Astrocyte of the hippocampus (primary cell): ENCODE data around the gene NDUFB5.
"Not testable (repeated sequence)": the region's sequence is repeated elsewhere in the genome, so short reads cannot be mapped to it uniquely, and the experiment has no call there.

Source experiments
- DNase-seq: peaks from one replicate; pipeline ENCODE4 v3.0.0; 2011; ENCODE audit warnings: low read depth, low spot score

The NDUFB5 gene

DNA sequence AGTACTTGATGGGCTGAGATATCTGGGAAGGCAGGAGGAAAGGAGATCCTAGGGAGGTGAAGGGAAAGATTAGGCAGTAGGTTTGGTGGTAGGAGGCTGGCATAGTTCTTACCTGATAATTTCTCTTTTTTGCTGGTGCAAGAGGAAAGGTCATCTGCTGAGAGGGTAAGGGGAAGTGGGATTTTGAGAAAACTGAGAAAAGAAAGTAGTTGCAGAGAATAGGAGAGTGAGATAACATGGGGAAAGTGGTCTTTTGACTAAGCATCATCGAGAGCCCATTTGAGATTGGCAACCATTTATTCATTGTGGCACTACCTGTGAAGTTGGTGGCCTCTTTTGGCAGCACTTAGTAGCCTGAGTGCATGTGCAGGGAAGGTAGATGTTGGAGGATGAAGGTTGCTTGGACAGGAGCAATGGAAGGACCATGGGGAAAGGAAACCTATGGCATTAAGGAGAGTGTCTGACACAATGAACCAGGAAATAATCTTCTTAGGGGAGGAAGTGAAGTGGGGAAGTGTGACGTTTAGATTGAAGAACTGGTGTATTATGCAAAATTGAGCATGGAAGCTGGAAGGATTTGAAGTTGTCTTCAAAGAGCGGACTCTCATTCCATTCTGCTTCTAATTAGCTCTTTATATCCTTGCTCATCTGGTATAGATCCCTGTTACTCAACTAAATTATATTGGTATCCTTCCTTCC lies 26.3 kb downstream of the NDUFB5 start:
- DNase-seq = no peak

- no peak for DNase-seq
Observed at GRCh38 chr3:179640469-179640868, 35.9 kb downstream of the NDUFB5 start.

- DNase-seq = no peak
Observed at GRCh38 chr3:179642871-179643270, 38.3 kb downstream of the NDUFB5 start.

DNA sequence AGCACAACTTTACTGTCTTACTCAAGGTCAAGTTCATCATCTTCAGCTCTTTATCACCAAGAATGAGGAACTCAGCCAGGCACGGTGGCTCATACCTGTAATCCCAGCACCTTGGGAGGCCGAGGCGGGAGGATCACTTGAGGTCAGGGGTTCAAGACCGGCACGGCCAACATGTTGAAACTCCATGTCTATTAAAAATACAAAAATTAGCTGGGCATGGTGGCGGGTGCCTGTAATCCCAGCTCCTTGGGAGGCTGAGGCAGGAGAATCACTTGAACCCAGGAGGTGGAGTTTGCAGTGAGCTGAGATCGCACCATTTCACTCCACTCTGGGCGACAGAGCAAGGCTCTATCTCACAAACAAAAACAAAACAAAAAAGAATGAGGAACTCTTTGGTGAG lies 39.2 kb downstream of the NDUFB5 start:
- DNase-seq = not testable (repeated sequence)

DNA sequence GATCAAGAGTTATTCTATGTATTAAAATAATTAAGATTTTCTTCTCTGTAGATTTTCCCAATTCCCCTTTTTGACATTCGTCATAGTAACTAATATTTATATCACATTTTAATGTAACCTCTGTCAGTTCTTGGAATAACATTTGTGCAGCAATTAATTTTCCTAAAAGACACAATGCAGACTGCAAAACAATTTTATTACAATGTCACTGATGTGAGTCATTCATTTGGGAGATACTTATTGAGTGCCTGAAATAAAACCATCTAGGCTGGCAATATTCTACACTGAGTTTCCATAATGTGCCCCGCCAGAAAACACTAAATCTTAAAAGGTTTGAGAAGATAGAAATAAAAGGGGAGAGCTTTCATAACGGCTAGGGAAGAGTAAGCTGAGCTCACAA lies 41.6 kb downstream of the NDUFB5 start:
- no peak for DNase-seq

- DNase-seq = no peak
Observed at GRCh38 chr3:179651687-179652446, 47.3 kb downstream of the NDUFB5 start.

GRCh38 chr3:179652447-179653095 lies 48.0 kb downstream of the NDUFB5 start, which contains the start of gene USP13:
USP13 (plus strand) TSS chr3:179653040; CDS start chr3:179653226, 186 bp downstream.
- peak; percentile 91 for DNase-seq

GRCh38 chr3:179653096-179653797 lies 48.7 kb downstream of the NDUFB5 start:
- peak; percentile 90 for DNase-seq

DNA sequence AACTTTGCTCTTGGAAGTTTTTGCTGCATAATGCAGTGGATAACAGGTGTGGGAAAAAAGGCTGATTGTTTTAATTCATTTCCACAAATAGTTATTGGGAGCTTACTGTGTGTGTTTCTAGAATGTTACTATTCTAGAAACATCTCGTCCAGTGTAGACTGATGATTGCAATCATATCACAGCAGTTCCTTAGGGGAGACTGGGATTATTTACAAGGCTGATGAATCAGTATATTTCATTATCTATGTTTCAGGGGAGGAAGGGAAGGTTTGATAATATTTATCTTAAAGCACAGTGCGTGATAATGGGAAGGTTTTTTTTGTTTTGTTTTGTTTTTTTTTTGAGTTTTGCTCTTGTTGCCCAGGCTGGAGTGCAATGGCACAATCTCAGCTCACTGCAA lies 50.6 kb downstream of the NDUFB5 start:
- no peak for DNase-seq

DNA sequence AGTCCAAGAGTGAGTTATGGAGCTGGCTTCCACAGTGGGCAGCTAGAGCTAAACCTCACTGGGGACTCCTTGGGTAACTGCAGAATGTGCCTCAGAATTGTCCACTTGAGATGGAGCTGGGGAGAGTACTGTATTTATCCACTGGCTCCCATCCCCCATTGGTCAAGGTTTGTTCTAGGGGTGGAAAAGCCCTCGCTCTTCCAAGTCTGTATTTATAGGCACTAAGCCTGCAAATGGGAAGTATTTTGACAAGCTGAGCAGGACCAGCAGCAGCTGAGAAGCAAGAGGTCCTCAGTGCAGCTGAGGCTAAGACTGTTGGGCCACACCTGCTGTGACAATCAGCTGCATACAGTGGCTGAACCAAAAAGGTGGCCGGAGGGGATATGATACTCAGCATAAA lies 54.0 kb downstream of the NDUFB5 start:
- DNase-seq = no peak

GRCh38 chr3:179660872-179661271 lies 56.3 kb downstream of the NDUFB5 start:
- DNase-seq = no peak

DNA sequence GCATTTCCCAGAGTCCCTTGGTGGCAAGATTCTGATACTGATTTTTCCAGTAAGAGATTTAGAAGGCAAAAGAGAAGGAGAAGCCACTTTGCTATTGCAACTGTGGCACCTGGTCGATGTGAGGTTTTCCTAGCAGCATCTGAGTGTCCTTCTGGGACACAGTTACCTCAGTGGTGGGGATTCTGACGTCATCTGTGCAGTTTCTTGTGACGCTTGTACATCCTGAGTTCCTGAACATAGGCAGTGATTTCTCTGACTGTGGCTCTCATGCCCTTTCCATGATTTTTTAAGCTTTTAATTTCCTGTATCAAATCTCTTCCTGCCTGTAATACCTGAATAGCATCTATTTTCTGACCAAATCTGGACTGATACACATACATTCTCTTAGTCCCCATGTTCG lies 57.2 kb downstream of the NDUFB5 start:
- DNase-seq = no peak

DNA sequence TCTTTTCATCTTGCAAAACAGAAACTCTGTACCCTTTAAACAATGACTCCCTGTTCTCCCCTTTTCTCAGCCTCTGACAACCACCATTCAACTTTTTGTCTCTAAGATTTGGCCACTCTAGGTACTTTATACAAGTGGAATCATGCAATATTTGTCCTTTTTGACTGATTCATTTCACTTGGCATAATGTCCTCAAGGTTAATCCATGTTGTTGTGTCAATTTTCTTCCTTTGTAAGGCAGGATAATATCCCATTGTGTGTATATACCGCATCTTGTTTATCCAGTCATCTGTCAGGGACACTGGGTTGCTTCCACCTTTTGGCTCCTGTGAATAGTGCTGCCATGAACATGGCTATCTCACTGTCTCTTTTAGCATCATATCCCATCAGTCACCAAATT lies 58.5 kb downstream of the NDUFB5 start:
- DNase-seq = no peak

DNA sequence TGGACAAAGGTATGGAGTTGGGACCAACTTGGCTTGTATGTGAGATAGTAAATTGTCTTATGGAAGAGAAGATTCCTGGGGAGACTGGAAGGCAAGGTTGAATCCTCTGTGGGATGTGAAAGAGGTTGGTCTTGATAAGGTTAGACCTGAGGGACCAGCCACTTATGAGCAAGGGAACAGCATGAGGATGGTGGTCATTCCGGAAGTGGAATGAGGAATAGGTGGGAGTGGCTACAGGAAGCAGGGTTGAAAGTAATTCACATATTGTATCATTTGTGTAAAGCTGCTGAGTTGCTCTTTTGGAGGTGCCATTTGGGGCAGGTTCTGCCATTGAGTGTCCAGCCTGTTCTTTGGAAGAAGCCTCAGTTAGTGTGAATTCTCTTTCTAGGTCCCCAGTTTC lies 61.4 kb downstream of the NDUFB5 start:
- no peak for DNase-seq

DNA sequence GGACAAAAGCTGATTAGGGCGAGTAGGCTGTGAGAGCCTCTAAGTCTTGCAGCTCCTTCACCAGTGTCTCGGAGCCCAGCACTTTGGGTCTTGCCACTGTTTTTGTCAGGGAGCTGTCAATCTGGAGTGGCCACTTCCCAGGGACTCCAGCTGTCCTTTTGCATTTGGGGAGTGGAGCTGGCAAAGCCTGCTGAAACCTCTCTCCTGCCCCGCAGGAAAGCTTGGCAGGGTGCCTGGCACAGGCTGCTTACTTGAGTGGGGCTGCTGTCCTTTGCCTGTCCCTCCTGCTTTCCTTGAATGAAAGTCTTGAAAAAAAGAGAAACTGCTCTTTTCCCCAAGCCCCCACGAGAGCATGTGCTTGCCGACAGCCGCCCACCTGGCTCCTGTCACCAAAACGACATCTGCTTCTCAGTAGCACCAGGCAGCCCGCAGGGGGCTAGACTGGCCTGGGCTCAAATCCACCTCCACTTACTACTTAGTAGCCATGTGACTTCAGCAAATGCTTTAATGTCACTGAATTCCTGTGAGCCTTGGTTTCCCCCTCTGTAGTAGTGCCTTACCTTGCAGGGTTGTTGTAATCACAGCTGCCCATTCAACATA lies 61.9 kb downstream of the NDUFB5 start:
- DNase-seq = peak; percentile 73

GRCh38 chr3:179668429-179668828 lies 63.8 kb downstream of the NDUFB5 start:
- DNase-seq = no peak

- no peak for DNase-seq
Observed at GRCh38 chr3:179670311-179670710, 65.7 kb downstream of the NDUFB5 start.

DNA sequence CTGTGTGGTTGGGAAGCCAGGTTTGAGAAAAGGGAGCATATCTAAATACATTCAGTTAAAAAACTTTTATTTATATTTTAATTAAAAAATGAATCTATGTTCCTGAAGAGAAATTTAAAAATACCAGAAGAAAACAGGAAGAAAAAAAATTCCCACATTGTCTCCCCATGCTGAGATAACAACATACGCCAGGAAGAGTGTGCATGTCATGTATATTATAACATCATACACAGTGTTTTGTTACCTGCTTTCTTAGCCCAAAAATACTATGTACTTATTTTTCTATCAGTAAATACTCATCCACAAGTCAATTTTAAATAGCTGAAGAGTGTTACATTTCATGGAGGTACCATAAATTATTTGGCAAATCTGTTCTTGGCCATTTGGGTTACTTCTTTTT lies 66.7 kb downstream of the NDUFB5 start:
- no peak for DNase-seq

- DNase-seq = peak; percentile 31
Observed at GRCh38 chr3:179671747-179672242, 67.2 kb downstream of the NDUFB5 start.

- DNase-seq = no peak
Observed at GRCh38 chr3:179672918-179673317, 68.3 kb downstream of the NDUFB5 start.

GRCh38 chr3:179673523-179673922 lies 68.9 kb downstream of the NDUFB5 start:
- no peak for DNase-seq
